DOHH2 (cell line): ENCODE data around the gene TRABD.

Source experiments
- CTCF ChIP-seq: fragments of 200-600 bp; sonication (generic); IDR thresholded peaks from one replicate; pipeline ENCODE4 v1.5.1; 2014; ENCODE audit warnings: antibody characterized with exemption, mild to moderate bottlenecking, low read depth, low read length; ENCODE audit not compliant: poor library complexity, severe bottlenecking
- EZH2phosphoT487 ChIP-seq: fragments of 200-600 bp; sonication (generic); IDR thresholded peaks from 2 replicates; pipeline ENCODE4 v1.6.1; 2017; ENCODE audit warnings: borderline replicate concordance, mild to moderate bottlenecking, antibody characterized with exemption, low read length, moderate library complexity, mixed read lengths

DNA sequence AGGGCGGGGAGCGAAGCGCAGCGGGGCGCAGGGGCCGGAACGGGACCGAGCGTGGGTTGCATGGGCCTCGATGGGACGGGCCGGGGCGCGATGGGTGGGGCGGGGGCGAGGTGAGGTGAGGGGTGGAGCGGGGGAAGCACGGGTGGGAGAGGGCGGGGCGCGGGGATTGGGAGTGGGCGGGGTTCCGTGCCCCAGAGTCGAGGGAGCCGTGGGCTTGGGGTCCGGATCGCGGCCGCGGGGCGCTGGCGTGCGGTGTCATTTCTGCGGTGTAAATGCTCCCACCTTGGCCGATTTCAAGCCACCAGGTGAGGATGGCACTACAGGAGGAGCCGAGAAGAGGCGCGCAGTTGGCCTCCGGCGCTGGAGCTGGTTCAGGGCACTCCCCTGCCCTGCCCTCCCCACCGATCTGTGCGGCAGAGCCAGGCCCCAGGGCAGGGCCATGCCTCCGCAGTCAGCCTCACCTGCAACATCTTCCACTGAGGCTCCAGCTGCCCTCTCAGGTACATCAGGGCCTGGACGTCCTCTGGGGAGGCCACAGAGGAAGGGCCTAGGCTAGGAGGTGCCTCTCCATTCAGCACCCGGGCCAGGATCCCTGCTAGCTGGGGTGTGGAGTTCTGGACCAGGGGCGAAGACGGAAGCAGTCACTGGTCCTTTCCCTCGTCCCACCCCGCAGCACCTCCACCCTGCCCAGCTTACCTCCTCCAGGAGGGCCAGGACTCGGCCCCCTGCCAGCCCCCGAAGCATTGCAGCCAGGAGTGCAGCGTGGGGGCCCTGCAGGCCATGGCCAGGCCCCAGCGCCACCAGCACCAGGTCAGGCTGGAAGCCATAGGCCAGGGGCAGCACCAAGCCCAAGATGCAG is 59.7 kb downstream of the TRABD start:
- TF ChIP-seq CTCF (no peak), EZH2phosphoT487 (no peak)
